NB4 (cell line): ENCODE data around the gene ISG15.

Experiments used
- CTCF ChIP-seq: IDR thresholded peaks from one replicate; pipeline ENCODE4 v1.5.1; 2012; ENCODE audit warnings: low read depth, low read length
- MAX ChIP-seq: IDR thresholded peaks from 2 replicates; pipeline ENCODE4 v1.6.1; 2011; ENCODE audit warnings: low read depth, low read length
- POLR2A ChIP-seq: IDR thresholded peaks from 2 replicates; pipeline ENCODE4 v1.6.1; 2011; ENCODE audit warnings: mild to moderate bottlenecking; ENCODE audit not compliant: insufficient read length; ENCODE audit errors: extremely low read depth

- TF ChIP-seq POLR2A (no peak), CTCF (no peak), MAX (no peak)
Measured at GRCh38 chr1:970973-971730, 42.1 kb upstream of the ISG15 start.
